AG09319 (cell line): ENCODE measurements around the gene RASL12.

Source experiments
- DNase-seq: peaks from one replicate; pipeline ENCODE4 v3.0.0-alpha.2; 2010; ENCODE audit warnings: low read depth; ENCODE audit errors: extremely low read depth
- CTCF ChIP-seq: IDR thresholded peaks from 2 replicates; pipeline ENCODE4 v1.5.1; 2011; ENCODE audit warnings: low read depth, mild to moderate bottlenecking, inconsistent platforms, low read length, moderate library complexity

The RASL12 gene

GRCh38 chr15:65084500-65085206 is 16.9 kb upstream of the RASL12 start:
- DNase-seq = no peak
- TF ChIP-seq CTCF = no peak

GRCh38 chr15:65083262-65083701 is 15.5 kb upstream of the RASL12 start:
- DNase-seq = no peak
- TF ChIP-seq CTCF = peak; percentile 48

- no peak for DNase-seq
- TF ChIP-seq CTCF = no peak
Measured at GRCh38 chr15:65082303-65082953, 14.6 kb upstream of the RASL12 start.

GRCh38 chr15:65081758-65082157 is 14.0 kb upstream of the RASL12 start:
- no peak for TF ChIP-seq CTCF
- DNase-seq = no peak

GRCh38 chr15:65081270-65081669 is 13.5 kb upstream of the RASL12 start:
- no peak for TF ChIP-seq CTCF
- DNase-seq = no peak

- DNase-seq = no peak
Measured at GRCh38 chr15:65079580-65079979, 11.8 kb upstream of the RASL12 start.

More at GRCh38 chr15:65079580-65079979, 11.8 kb upstream of the RASL12 start:
- no peak for TF ChIP-seq CTCF
